A549 (cell line): ENCODE measurements around the gene MOV10. TPM values are rescaled to one million over a fixed set of nuclear protein-coding genes. Genes with fewer than 3 reads are reported as not detected.

Experiments used
- ATAC-seq, 2 experiments: fragments of 200-7000 bp in 1 of 2; fragments of >200 bp in 1 of 2; cut with Nextera tagmentation in 1 of 2; cut with Tn5 transposase in 1 of 2; 3 replicates each; pipeline versions ENCODE4 v1.8.0 to v1.9.1; 2018 to 2020; ENCODE audit warnings: mild to moderate bottlenecking in 1 of 2, moderate library complexity in 1 of 2
- CTCF ChIA-PET: fragments of 300-600 bp; sonication (Branson Sonifier 250); formaldehyde crosslinking; extraction: SDS; loops from one replicate; lab custom pipeline; 2021; ENCODE audit warnings: antibody characterized with exemption, inconsistent platforms; lab: Yijun Ruan, JAX
- POLR2A ChIA-PET: fragments of 350-600 bp; formaldehyde crosslinking; extraction: SDS; loops from one replicate; lab custom pipeline; 2021; ENCODE audit warnings: antibody characterized with exemption, inconsistent platforms; lab: Yijun Ruan, JAX
- DNase-seq, 2 experiments: peaks; one replicate each; pipeline versions ENCODE4 v3.0.0 to v3.0.0-alpha.2; 2011 to 2016; ENCODE audit warnings: low read depth in 1 of 2, low spot score in 1 of 2
- FAIRE-seq: peaks from 2 replicates; lab custom pipeline; 2011; peaks lifted over from hg19 to GRCh38; lab: Jason Lieb, UNC
- H3K27ac ChIP-seq, 2 experiments: fragments of >200 bp; sonication (Bioruptor Twin); formaldehyde crosslinking; 3 replicates each; pipeline ENCODE4 v1.5.1; 2016 to 2017
- H3K4me1 ChIP-seq: fragments of >200 bp; sonication (Bioruptor Twin); formaldehyde crosslinking; 3 replicates; pipeline ENCODE4 v1.6.1; 2016
- H3K4me2 ChIP-seq: fragments of >200 bp; sonication (Bioruptor Twin); formaldehyde crosslinking; 3 replicates; pipeline ENCODE4 v1.6.1; 2016
- H3K4me3 ChIP-seq: fragments of >200 bp; sonication (Bioruptor Twin); formaldehyde crosslinking; 3 replicates; pipeline ENCODE4 v1.5.1; 2016
- H3K9me3 ChIP-seq: fragments of >200 bp; sonication (Bioruptor Twin); formaldehyde crosslinking; 3 replicates; pipeline ENCODE4 v1.6.1; 2016
- BHLHE40 ChIP-seq: IDR thresholded peaks from 2 replicates; pipeline ENCODE4 v1.6.1; 2012; ENCODE audit warnings: low read depth, low read length, inconsistent platforms
- CBX8 ChIP-seq: fragments of 200-600 bp; sonication (generic); IDR thresholded peaks from 2 replicates; pipeline ENCODE4 v1.6.1; 2016
- CEBPB ChIP-seq, 2 experiments: fragments of >200 bp in 1 of 2; sonication (Bioruptor Twin) in 1 of 2; formaldehyde crosslinking in 1 of 2; IDR thresholded peaks; 2 replicates each; pipeline ENCODE4 v1.6.1; 2012 to 2016
- EHF ChIP-seq: fragments of 250-450 bp; sonication (Bioruptor Pico); IDR thresholded peaks from 2 replicates; pipeline ENCODE4 v1.5.0; 2020; ENCODE audit warnings: mild to moderate bottlenecking
- HEYL ChIP-seq: fragments of 250-450 bp; sonication (Bioruptor Pico); IDR thresholded peaks from 2 replicates; pipeline ENCODE4 v1.8.0; 2021; ENCODE audit warnings: mild to moderate bottlenecking, moderate library complexity
- HOXB5 ChIP-seq: fragments of 250-450 bp; sonication (Bioruptor Pico); IDR thresholded peaks from 2 replicates; pipeline ENCODE4 v1.5.0; 2020; ENCODE audit warnings: mild to moderate bottlenecking, moderate library complexity
- JUN ChIP-seq, 2 experiments: fragments of >200 bp; sonication (Bioruptor Twin); formaldehyde crosslinking; IDR thresholded peaks; 2 replicates in 1 of 2; 3 replicates in 1 of 2; pipeline ENCODE4 v1.6.1; 2016 to 2017
- KDM1A ChIP-seq: fragments of 200-600 bp; sonication (generic); IDR thresholded peaks from 2 replicates; pipeline ENCODE4 v1.6.1; 2016; ENCODE audit warnings: low read depth, mild to moderate bottlenecking
- MAFK ChIP-seq: fragments of 450-650 bp; IDR thresholded peaks from 2 replicates; pipeline ENCODE4 v1.6.1; 2014; ENCODE audit not compliant: partially characterized antibody
- NFE2L2 ChIP-seq: fragments of 150-350 bp; conservative IDR thresholded peaks from 2 replicates; pipeline ENCODE4 v1.6.1; 2014; ENCODE audit warnings: low read length
- NPAS2 ChIP-seq: fragments of 250-450 bp; sonication (Bioruptor Pico); IDR thresholded peaks from 2 replicates; pipeline ENCODE4 v1.8.0; 2022; ENCODE audit warnings: mild to moderate bottlenecking, moderate library complexity, borderline replicate concordance
- POLR2A ChIP-seq: IDR thresholded peaks from 2 replicates; pipeline ENCODE4 v1.6.1; 2012; ENCODE audit warnings: mild to moderate bottlenecking, low read length
- RAD21 ChIP-seq, 2 experiments: fragments of >200 bp in 1 of 2; sonication (Bioruptor Twin) in 1 of 2; formaldehyde crosslinking in 1 of 2; IDR thresholded peaks in 1 of 2; conservative IDR thresholded peaks in 1 of 2; 2 replicates in 1 of 2; 3 replicates in 1 of 2; pipeline ENCODE4 v1.6.1; 2012 to 2018; ENCODE audit warnings: inconsistent platforms in 1 of 2
- RFX5 ChIP-seq: fragments of 450-650 bp; IDR thresholded peaks from 2 replicates; pipeline ENCODE4 v1.7.1; 2014; ENCODE audit warnings: antibody characterized with exemption, mild to moderate bottlenecking, moderate library complexity
- RNF2 ChIP-seq: fragments of 200-600 bp; sonication (generic); IDR thresholded peaks from 2 replicates; pipeline ENCODE4 v1.6.1; 2016; ENCODE audit warnings: low read depth, mild to moderate bottlenecking, antibody characterized with exemption, moderate library complexity, borderline replicate concordance
- SREBF2 ChIP-seq: fragments of 450-650 bp; IDR thresholded peaks from 2 replicates; pipeline ENCODE4 v1.6.1; 2014; ENCODE audit warnings: mild to moderate bottlenecking, moderate library complexity
- TP53 ChIP-seq: fragments of 250-450 bp; sonication (Bioruptor Pico); IDR thresholded peaks from 2 replicates; pipeline ENCODE4 v1.5.0; 2021; ENCODE audit warnings: mild to moderate bottlenecking, moderate library complexity
- ZC3H11A ChIP-seq: fragments of 450-650 bp; IDR thresholded peaks from 2 replicates; pipeline ENCODE4 v1.6.1; 2014; ENCODE audit warnings: antibody characterized with exemption, mild to moderate bottlenecking
- ZSCAN20 ChIP-seq: fragments of 250-450 bp; sonication (Bioruptor Pico); IDR thresholded peaks from 2 replicates; pipeline ENCODE4 v1.8.0; 2022; ENCODE audit warnings: mild to moderate bottlenecking, moderate library complexity
- WGBS: methylation state at CpG from one replicate; pipeline ENCODE4 v1.1.6; 2017; ENCODE audit errors: missing lambda C conversion rate; 5-methylcytosine and 5-hydroxymethylcytosine counted together
- polyA plus RNA-seq, 4 experiments: library from polyadenylated mRNA; depleted of rRNA in 3 of 4; stranded (reverse); fragments of >200 nt; fragmentation: RNase III in 1 of 4; extraction: RNeasy Plus Mini Kit Qiagen cat#74134 plus additional on column Dnase treatment in 1 of 4; gene quantifications; 2 replicates in 3 of 4; 3 replicates in 1 of 4; pipeline ENCODE4 v1.2.3, GENCODE V29; 2011 to 2017
- TF ChIP-seq, protein P1 (sequence below): fragments of >200 bp; sonication (Bioruptor Twin); formaldehyde crosslinking; IDR thresholded peaks from 2 replicates; pipeline ENCODE4 v1.6.1; 2016
- TF ChIP-seq, protein P2 (sequence below): fragments of 450-650 bp; IDR thresholded peaks from 2 replicates; pipeline ENCODE4 v1.6.1; 2014; ENCODE audit warnings: antibody characterized with exemption
- TF ChIP-seq, protein P3 (sequence below): fragments of >200 bp; sonication (Bioruptor Twin); formaldehyde crosslinking; IDR thresholded peaks from 3 replicates; pipeline ENCODE4 v1.6.1; 2016
- TF ChIP-seq, protein P4 (sequence below): fragments of 250-450 bp; sonication (Bioruptor Pico); IDR thresholded peaks from 2 replicates; pipeline ENCODE4 v1.5.0; 2021; ENCODE audit warnings: mild to moderate bottlenecking, moderate library complexity, borderline replicate concordance
- TF ChIP-seq, protein P5 (sequence below): fragments of 200-600 bp; sonication (generic); IDR thresholded peaks from 2 replicates; pipeline ENCODE4 v1.6.1; 2016; ENCODE audit warnings: antibody characterized with exemption, mild to moderate bottlenecking, moderate library complexity
- TF ChIP-seq, protein P6 (sequence below): IDR thresholded peaks from 2 replicates; pipeline ENCODE4 v1.6.1; 2012
- TF ChIP-seq, protein P7 (sequence below): IDR thresholded peaks from 2 replicates; pipeline ENCODE4 v1.6.1; 2012; ENCODE audit warnings: low read depth, borderline replicate concordance

Gene MOV10
- polyA plus RNA-seq, 2 of the 4 experiments (the other 2 are of a cell fraction), result 27.3 to 37.3 TPM

DNA sequence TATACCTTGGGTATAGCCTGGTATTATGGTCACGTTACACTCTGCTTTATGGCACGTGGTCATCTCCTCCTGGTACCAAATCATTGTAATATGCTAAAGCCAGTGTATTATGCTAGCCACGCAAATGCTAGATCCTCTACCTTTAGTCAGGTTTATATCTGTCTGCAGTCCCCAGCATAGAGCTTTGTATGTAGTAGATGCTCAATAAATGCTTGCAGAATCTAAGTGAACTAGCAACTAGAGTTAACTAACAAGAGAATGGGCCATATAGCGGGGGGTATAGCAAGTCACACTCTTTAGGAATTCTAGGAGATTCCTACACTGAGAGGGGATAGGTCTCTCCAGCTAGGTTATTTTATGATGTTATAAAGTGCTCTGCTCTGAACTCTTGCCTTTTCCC lies 3.0 kb downstream of the MOV10 start:
- FAIRE-seq (no peak), ATAC-seq (no peak)
- H3K4me3 ChIP-seq, result no peak overlapping the region
- POLR2A ChIA-PET, result no interaction called here
- TF ChIP-seq, protein P1, sequence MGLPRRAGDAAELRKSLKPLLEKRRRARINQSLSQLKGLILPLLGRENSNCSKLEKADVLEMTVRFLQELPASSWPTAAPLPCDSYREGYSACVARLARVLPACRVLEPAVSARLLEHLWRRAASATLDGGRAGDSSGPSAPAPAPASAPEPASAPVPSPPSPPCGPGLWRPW, result no peak
- TF ChIP-seq, protein P2, sequence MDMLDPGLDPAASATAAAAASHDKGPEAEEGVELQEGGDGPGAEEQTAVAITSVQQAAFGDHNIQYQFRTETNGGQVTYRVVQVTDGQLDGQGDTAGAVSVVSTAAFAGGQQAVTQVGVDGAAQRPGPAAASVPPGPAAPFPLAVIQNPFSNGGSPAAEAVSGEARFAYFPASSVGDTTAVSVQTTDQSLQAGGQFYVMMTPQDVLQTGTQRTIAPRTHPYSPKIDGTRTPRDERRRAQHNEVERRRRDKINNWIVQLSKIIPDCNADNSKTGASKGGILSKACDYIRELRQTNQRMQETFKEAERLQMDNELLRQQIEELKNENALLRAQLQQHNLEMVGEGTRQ, result no peak
- TF ChIP-seq RFX5, result no peak
- no peak for TF ChIP-seq EHF (CRISPR knock-in tag)
- no peak for TF ChIP-seq TP53 (CRISPR knock-in tag)
- TF ChIP-seq RNF2, result no peak
- TF ChIP-seq NFE2L2, result no peak
- no peak for TF ChIP-seq KDM1A
- no peak for TF ChIP-seq NPAS2 (CRISPR knock-in tag)
- TF ChIP-seq, protein P3, sequence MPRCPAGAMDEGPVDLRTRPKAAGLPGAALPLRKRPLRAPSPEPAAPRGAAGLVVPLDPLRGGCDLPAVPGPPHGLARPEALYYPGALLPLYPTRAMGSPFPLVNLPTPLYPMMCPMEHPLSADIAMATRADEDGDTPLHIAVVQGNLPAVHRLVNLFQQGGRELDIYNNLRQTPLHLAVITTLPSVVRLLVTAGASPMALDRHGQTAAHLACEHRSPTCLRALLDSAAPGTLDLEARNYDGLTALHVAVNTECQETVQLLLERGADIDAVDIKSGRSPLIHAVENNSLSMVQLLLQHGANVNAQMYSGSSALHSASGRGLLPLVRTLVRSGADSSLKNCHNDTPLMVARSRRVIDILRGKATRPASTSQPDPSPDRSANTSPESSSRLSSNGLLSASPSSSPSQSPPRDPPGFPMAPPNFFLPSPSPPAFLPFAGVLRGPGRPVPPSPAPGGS, result no peak
- no peak for TF ChIP-seq HOXB5
- no peak for TF ChIP-seq CEBPB (IDR thresholded peaks at IDR 0.05)
- TF ChIP-seq, all 56 proteins: peak for 0
- DNase-seq, result no peak
- WGBS, result 86% methylated on average over 4 of the region's 4 CpGs
- Histone ChIP-seq H3K4me1 (peaks cover 11% of the 10 kb centered on the region; the same call in 2 of the 3 replicates), H3K4me2 (no peak overlapping the region), H3K9me3 (no peaks in the 10 kb centered on the region), H3K27ac (no peak overlapping the region)
- CTCF ChIA-PET, result interaction anchor here (3.8 kb wide), 1 partner anchor 38 kb away, joined by 13 read pairs; the partner anchor contains the start of gene PPM1J

DNA sequence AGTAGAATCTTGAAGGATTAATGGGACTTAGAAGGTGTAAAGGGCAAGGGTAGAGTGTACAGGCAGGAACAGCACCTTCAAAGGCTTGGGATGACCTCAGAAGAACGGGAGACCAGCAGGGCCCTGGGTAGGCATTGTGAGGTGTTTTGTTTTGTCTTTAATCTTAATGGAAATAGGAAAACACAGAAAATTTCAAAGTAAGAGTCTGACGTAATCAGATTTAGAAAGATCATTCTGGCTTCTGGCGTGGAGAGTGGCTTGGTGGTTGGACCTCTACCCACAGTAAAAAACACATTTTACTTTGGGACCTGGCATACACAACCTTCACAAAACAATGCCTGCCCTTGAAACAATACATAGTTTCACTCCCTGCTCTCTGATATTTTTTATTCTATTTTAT lies 4.1 kb downstream of the MOV10 start:
- TF ChIP-seq RAD21 (conservative IDR thresholded peaks at IDR 0.05 in 1 of 2, IDR thresholded peaks at IDR 0.05 in 1 of 2) (no peak), MAFK (no peak), KDM1A (no peak), POLR2A (no peak), CBX8 (no peak), ZSCAN20 (CRISPR knock-in tag) (no peak), BHLHE40 (no peak), RFX5 (no peak), NFE2L2 (no peak), JUN (IDR thresholded peaks at IDR 0.05) (no peak), RNF2 (no peak), SREBF2 (no peak), ZC3H11A (no peak), HEYL (CRISPR knock-in tag) (no peak)
- TF ChIP-seq, protein P4, sequence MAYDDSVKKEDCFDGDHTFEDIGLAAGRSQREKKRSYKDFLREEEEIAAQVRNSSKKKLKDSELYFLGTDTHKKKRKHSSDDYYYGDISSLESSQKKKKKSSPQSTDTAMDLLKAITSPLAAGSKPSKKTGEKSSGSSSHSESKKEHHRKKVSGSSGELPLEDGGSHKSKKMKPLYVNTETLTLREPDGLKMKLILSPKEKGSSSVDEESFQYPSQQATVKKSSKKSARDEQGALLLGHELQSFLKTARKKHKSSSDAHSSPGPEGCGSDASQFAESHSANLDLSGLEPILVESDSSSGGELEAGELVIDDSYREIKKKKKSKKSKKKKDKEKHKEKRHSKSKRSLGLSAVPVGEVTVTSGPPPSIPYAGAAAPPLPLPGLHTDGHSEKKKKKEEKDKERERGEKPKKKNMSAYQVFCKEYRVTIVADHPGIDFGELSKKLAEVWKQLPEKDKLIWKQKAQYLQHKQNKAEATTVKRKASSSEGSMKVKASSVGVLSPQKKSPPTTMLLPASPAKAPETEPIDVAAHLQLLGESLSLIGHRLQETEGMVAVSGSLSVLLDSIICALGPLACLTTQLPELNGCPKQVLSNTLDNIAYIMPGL (CRISPR knock-in tag), result no peak
- TF ChIP-seq, protein P5, sequence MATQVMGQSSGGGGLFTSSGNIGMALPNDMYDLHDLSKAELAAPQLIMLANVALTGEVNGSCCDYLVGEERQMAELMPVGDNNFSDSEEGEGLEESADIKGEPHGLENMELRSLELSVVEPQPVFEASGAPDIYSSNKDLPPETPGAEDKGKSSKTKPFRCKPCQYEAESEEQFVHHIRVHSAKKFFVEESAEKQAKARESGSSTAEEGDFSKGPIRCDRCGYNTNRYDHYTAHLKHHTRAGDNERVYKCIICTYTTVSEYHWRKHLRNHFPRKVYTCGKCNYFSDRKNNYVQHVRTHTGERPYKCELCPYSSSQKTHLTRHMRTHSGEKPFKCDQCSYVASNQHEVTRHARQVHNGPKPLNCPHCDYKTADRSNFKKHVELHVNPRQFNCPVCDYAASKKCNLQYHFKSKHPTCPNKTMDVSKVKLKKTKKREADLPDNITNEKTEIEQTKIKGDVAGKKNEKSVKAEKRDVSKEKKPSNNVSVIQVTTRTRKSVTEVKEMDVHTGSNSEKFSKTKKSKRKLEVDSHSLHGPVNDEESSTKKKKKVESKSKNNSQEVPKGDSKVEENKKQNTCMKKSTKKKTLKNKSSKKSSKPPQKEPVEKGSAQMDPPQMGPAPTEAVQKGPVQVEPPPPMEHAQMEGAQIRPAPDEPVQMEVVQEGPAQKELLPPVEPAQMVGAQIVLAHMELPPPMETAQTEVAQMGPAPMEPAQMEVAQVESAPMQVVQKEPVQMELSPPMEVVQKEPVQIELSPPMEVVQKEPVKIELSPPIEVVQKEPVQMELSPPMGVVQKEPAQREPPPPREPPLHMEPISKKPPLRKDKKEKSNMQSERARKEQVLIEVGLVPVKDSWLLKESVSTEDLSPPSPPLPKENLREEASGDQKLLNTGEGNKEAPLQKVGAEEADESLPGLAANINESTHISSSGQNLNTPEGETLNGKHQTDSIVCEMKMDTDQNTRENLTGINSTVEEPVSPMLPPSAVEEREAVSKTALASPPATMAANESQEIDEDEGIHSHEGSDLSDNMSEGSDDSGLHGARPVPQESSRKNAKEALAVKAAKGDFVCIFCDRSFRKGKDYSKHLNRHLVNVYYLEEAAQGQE, result no peak
- TF ChIP-seq, protein P6, sequence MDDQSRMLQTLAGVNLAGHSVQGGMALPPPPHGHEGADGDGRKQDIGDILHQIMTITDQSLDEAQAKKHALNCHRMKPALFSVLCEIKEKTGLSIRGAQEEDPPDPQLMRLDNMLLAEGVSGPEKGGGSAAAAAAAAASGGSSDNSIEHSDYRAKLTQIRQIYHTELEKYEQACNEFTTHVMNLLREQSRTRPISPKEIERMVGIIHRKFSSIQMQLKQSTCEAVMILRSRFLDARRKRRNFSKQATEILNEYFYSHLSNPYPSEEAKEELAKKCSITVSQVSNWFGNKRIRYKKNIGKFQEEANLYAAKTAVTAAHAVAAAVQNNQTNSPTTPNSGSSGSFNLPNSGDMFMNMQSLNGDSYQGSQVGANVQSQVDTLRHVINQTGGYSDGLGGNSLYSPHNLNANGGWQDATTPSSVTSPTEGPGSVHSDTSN, result no peak
- TF ChIP-seq, protein P7, sequence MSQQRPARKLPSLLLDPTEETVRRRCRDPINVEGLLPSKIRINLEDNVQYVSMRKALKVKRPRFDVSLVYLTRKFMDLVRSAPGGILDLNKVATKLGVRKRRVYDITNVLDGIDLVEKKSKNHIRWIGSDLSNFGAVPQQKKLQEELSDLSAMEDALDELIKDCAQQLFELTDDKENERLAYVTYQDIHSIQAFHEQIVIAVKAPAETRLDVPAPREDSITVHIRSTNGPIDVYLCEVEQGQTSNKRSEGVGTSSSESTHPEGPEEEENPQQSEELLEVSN, result no peak
- no peak for DNase-seq
- no peak for ATAC-seq
- POLR2A ChIA-PET, result no interaction called here
- 90% methylated on average over 3 of the region's 3 CpGs for WGBS
- CTCF ChIA-PET, result no interaction called here
- Histone ChIP-seq H3K4me3 (no peak overlapping the region), H3K27ac (no peak overlapping the region), H3K4me2 (no peak overlapping the region), H3K4me1 (peaks cover 9% of the 10 kb centered on the region; the same call in 2 of the 3 replicates), H3K9me3 (no peaks in the 10 kb centered on the region)
- FAIRE-seq, result no peak
